Fibroblast of the aortic adventitia (primary cell): ENCODE measurements around the gene NUFIP2. TPM values are rescaled to one million over a fixed set of nuclear protein-coding genes. Genes with fewer than 3 reads are reported as not detected.

ENCODE experiments used
- DNase-seq: peaks from one replicate; pipeline ENCODE4 v3.0.0-alpha.2; 2010; ENCODE audit warnings: low read depth
- H3K4me3 ChIP-seq: 2 replicates; pipeline ENCODE4 v1.5.1; 2011; ENCODE audit warnings: low read depth, mild to moderate bottlenecking, control low read depth, low read length, moderate library complexity
- total RNA-seq: library from RNA; depleted of rRNA; stranded (reverse); fragments of >200 nt; gene quantifications from 2 replicates; pipeline ENCODE4 v1.2.3, GENCODE V29; 2012; ENCODE audit warnings: low replicate concordance
- TF ChIP-seq, protein P1 (sequence below): IDR thresholded peaks from 2 replicates; pipeline ENCODE4 v1.5.1; 2011; ENCODE audit warnings: mild to moderate bottlenecking, low read length, control low read depth, inconsistent platforms; ENCODE audit not compliant: insufficient read depth

Gene NUFIP2
- total RNA-seq, 1 donor, result 59.7 TPM

DNA sequence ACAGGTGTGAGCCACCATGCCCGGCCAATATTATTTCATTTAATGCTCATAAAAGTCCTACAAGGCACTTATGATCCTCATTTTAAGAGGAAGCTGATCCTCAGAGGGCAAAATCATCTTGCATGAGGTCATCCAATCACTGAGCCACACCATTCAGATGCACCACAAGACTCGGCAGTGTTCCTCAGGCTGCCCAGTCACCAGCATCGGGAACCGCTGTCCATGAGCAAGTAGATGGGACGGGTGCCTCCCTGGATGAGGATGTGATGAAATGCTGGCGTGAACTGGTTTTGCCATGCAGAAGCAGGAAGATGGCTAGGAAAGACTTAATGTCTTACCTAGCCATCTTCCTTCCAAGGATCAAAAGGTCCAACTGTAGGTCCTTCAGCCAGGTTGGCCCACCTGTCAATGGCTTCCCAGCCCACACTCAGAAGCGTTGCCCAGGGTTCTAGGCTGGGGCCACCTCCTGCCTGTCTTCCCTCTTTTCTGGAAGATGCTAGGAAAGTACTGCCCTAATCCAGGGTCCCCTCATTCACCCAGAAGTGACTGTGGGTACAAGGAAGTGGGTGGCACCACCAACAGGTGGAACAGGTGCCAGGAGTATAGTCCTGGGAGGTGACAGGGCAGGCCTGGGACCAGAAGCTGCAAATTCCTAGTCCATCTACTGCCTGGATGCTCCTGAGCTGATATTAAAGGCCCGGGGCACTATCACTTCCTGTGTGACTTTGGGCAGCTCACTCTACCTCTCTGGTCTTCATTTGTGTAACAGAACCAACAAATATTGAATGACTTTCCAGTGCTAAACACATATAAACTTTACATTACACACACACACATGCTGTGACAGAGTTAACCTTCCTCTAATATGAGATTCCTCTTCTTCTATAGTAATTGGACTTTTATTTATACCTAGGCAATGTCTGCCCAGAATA lies 79.5 kb downstream of the NUFIP2 start:
- DNase-seq, result no peak
- no peak overlapping the region for H3K4me3 ChIP-seq
- TF ChIP-seq, protein P1, sequence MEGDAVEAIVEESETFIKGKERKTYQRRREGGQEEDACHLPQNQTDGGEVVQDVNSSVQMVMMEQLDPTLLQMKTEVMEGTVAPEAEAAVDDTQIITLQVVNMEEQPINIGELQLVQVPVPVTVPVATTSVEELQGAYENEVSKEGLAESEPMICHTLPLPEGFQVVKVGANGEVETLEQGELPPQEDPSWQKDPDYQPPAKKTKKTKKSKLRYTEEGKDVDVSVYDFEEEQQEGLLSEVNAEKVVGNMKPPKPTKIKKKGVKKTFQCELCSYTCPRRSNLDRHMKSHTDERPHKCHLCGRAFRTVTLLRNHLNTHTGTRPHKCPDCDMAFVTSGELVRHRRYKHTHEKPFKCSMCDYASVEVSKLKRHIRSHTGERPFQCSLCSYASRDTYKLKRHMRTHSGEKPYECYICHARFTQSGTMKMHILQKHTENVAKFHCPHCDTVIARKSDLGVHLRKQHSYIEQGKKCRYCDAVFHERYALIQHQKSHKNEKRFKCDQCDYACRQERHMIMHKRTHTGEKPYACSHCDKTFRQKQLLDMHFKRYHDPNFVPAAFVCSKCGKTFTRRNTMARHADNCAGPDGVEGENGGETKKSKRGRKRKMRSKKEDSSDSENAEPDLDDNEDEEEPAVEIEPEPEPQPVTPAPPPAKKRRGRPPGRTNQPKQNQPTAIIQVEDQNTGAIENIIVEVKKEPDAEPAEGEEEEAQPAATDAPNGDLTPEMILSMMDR, result no peak

DNA sequence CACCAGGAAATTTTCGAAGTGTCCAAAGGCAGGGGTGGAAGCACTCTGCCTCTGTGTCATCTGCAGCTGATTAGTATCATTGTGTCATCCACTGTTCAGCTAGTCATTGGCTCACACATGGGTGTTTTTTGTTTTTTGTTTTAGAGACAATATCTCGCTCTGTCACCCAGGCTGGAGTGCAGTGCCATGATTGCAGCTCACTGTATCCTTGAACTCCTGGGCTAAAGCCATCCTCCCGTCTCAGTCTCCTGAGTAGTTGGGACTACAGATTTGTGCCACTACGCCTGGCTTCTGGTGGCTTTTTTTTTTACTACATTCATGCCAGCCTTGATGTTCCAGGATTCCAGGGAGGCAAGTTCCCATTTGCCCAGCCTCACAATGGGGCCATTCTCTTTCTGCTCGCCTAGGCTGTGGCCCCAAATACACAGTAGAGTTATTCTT lies 81.2 kb downstream of the NUFIP2 start:
- no peak for DNase-seq
- H3K4me3 ChIP-seq, result no peak overlapping the region
- TF ChIP-seq, protein P1, result no peak

- TF ChIP-seq, protein P1, result no peak
- H3K4me3 ChIP-seq, result no peak overlapping the region
- DNase-seq, result no peak
Measured at GRCh38 chr17:29212094-29212631, 81.8 kb downstream of the NUFIP2 start.

GRCh38 chr17:29210879-29211278 lies 83.1 kb downstream of the NUFIP2 start:
- TF ChIP-seq, protein P1, result no peak
- DNase-seq, result no peak
- H3K4me3 ChIP-seq, result no peak overlapping the region

DNA sequence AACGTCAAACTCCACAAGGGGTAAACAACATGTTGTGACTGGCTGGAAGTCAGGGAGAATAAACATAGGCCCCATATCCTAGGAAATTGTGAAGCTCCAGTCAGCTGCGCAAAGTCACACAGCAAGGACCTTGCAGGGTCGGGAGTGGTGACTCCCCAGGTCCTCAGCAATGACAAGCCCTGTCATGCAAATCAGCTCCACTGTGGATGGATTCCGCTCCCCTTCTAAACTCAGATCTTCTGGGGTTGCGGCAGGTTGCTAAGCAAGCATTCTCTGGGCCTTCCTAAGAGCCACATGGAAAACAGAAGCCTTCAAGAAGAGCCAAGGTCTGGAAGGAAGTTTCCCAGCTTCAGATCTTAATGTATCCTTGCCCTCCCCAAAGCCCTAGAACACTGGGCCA lies 84.9 kb downstream of the NUFIP2 start:
- no peak for DNase-seq
- TF ChIP-seq, protein P1, result no peak
- H3K4me3 ChIP-seq, result no peak overlapping the region

- no peak for DNase-seq
- TF ChIP-seq, protein P1, result no peak
- no peak overlapping the region for H3K4me3 ChIP-seq
Measured at GRCh38 chr17:29207975-29208374, 86.0 kb downstream of the NUFIP2 start.

Other genes starting within 250 kb of the NUFIP2 start
- 78.3 and 82.8 TPM in 2 replicates for gene MYO18A, start 113.8 kb downstream of the NUFIP2 start, total RNA-seq
- not detected in 2 replicates for gene CRYBA1, start 47.3 kb downstream of the NUFIP2 start, total RNA-seq
- gene TAOK1, start 96.2 kb upstream of the NUFIP2 start, total RNA-seq, result 71.8 and 78.3 TPM in 2 replicates